HG03520 (cell line): ENCODE measurements around the gene LEF1.

Experiments
- ATAC-seq: cut with Tn5 transposase; IDR thresholded peaks from one replicate; pipeline ENCODE4 v1.9.1; 2021; ENCODE audit warnings: mild to moderate bottlenecking, moderate library complexity; ENCODE audit not compliant: unreplicated experiment

LEF1 gene

DNA sequence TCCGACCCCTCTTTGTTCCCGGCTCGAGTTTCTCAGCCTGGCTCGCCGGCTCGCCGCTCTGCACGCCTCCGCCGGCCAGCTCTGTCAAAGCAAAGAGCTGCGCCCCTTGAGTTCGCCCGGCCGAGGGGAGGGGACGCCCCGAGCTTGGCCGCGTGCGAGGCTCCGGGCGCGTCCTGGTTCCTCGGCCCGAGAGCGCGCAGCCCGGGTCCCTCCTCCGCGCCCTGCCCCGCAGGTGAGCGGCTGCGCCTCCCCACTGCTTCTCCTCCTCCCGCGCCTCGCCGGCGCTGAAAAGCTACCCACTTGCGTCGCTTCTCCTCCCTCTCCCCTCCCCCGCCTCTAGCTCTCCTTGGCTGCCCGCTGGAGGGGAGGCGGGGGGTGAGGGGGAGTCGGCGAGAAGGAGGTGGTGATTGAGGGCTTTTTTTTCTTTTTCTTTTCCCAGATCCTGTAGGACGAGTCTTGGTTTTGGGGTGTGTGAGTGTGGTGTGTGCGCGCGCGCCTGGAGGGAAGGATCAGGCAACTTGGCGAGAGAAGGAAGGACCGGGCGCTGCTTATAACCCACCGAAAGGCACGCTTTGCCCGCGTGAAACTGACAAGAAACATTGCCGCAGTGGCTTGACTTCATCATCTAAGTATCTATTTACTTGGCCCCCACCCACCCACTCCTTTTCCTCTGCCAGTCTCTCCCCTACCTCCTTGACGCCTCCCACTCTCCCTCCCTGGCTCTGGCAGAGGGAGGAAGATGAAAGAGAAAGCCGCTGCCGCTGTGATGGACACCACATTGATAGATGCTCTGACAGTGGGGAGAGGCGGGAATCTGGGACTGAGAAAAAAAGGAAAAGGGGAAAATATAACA is at the start of gene LEF1:
Gene LEF1 (minus strand): TSS at position 262 of the 853 bp plus-strand sequence. CDS start 1,165 bp downstream, outside the sequence.
- ATAC-seq, result peak; percentile 32

- ATAC-seq, result no peak
Measured at GRCh38 chr4:108216510-108216909, 47.8 kb upstream of the LEF1 start.

- no peak for ATAC-seq
Measured at GRCh38 chr4:108215055-108215454, 46.3 kb upstream of the LEF1 start.

DNA sequence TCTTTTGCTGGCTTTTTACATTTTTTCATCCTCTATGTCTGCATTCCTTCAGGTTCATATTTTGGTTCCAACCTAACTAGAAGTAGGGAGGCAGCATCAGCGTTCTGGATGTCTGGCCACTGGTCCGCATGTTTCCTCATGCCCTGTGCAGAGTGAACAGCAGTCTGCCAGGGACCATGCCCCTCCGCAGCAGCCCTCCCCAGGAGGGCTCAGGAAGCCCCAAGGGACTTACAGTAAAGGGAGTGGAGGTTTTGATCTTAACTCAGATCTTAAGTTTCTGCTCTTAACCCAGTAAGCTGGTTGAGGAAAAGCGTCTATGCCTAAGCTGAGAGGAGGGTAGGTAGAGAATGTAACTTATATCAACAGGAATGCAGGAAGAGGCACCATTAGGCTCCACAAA is 45.0 kb upstream of the LEF1 start:
- ATAC-seq, result no peak

DNA sequence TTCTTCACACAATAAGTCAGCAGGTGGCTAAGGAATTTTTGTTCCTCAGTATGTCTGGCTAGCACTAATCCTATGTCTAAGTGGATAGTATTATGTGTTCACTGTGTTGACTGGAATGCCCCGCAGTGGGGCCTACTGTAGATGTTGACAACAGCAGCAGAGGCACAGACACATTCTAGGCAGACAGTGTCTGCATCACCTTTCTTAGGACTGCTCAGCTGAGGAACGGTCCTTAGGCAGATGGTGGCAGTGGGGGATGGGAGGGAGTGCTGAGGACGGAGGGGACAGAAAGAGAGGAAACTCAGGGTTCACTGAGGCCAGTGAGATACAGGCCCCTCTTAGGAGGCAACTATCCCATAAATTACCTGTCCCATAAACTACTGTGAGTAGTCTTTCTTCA is 44.6 kb upstream of the LEF1 start:
- ATAC-seq, result no peak

DNA sequence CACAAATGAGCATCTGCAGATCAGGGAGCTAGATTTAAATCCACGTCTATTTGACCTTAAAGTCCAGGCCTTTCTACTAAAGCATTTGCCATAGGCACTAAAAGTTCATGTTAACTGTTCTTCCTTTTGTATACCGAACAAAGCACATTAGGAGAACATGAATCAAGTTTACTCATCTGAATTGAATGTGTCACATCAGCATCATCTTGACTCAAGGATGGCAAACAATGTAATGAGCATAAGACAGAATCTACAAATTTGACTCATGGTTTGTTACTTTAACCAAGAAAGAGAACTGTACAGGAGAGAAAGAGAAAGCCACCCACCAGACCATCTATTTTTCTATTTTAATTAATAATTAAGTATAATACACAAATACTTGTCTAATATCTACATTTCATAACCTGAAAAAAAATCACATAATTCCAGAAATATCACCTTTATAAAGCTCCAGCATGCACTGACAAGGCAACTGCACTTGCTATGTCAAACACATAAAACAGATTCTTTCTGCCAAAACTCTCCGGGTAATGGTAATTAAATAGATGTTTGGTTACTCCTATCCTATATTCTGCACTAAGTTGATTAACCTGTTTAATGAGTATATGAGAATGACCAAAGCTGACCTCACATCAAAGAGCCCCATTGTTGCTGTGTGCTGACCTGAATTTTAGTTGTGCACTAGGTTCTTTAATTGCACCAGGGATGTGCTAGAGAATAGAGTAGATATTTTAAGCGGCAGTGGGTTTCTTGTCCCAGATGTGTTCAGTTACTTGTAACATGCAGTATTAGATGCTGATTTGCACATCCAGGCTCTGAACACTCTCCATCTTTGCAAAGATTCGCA is 42.5 kb upstream of the LEF1 start:
- ATAC-seq, result no peak

- no peak for ATAC-seq
Measured at GRCh38 chr4:108209489-108209888, 40.8 kb upstream of the LEF1 start.

GRCh38 chr4:108205859-108206258 is 37.1 kb upstream of the LEF1 start:
- ATAC-seq, result no peak

GRCh38 chr4:108204518-108204917 is 35.8 kb upstream of the LEF1 start:
- ATAC-seq, result no peak

DNA sequence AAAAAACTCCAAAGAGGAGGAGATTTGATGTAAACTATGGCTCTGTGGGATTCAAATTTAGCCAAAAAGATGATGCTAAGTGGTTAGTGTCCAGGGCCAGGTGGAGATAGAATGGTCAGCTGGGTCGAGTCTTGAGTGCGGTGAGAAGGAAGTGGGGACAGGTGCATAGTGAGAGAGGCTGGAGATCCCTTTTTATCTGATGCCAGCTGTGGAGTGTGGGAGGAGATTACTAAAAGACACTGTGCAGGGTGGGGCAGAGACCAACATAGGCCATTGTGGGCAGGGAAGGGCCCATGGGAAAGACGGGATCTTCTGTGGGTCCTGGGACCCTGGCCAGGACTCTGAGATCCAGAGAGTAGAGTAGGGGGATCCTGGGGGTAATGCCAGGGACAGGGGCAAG is 34.6 kb upstream of the LEF1 start:
- ATAC-seq, result no peak

DNA sequence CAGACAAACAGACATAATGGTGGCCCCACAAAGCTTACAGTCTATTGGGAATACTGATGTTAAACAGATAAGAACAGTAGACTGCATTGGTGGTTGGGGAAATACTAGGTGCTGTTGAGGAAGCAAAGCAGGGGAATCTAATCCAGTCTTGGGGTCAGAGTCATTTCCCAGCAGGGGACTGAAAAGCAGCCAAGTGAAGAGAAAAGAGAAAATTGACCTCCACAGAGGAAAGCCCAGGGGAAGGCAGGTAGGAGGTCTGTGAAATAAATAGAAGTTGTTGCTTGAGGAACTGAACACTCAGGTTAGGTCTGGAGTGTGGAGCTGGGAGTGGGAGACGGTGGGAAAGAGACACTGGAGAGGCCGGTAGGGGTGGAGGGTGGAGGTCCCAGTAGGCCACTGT is 33.0 kb upstream of the LEF1 start:
- no peak for ATAC-seq

GRCh38 chr4:108199881-108200280 is 31.1 kb upstream of the LEF1 start:
- ATAC-seq, result no peak

DNA sequence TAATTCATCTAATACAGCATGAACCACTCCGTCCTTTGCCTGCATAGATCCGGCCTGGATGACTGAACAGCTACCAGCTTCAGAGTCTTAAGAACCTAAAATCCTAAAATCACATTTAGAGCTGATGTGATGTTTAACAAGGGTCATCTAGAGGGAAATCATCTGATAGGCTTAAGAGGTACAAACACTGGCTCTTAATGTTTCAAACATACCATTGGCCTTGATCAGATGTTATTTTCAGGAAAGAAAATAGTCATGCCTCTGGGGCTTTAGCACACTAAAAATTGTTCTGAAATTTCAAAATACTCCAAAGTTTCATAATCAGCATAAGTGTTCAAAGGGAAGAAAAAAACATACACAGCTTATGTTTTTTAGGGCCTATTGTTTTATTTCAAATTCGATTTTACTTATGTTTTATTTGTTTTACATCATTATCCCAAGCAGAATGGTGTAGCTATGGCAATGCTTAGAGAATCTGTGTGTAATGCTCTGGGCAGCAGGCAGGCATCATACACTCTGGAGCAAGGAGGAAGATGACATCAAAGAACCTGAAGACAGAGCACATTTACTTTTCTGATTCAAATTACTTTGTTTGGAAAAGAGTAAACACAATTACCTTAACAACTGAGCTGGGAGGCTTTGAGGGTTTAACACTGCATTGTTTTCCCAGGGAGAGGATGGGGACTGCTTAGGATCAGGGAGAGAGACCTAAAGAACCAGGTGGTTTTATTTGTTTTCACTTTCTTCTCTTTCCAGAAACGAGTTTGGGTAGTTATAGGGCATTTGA is 25.3 kb upstream of the LEF1 start:
- ATAC-seq, result no peak

DNA sequence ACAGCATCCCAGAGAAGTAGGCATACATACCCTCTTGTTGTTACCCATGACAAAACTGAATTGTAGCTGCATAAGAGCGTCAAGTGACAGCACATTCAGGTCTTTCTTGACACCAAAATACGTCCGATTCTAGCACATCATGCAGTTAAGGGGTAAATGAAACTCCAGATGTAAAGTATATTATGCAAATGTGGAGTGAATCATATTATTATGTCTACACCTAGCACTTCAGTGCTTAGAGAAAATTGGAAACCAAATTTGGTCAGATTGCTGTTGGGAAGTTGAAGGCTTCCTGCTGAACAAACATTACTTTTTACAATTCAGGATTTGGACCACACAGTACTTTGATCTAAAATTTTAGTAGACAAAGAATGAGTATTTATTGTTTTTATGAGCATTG is 24.2 kb upstream of the LEF1 start:
- ATAC-seq, result no peak

- no peak for ATAC-seq
Measured at GRCh38 chr4:108192056-108192455, 23.3 kb upstream of the LEF1 start.

- ATAC-seq, result no peak
Measured at GRCh38 chr4:108191269-108191914, 22.7 kb upstream of the LEF1 start.

- no peak for ATAC-seq
Measured at GRCh38 chr4:108188770-108189169, 20.0 kb upstream of the LEF1 start.

DNA sequence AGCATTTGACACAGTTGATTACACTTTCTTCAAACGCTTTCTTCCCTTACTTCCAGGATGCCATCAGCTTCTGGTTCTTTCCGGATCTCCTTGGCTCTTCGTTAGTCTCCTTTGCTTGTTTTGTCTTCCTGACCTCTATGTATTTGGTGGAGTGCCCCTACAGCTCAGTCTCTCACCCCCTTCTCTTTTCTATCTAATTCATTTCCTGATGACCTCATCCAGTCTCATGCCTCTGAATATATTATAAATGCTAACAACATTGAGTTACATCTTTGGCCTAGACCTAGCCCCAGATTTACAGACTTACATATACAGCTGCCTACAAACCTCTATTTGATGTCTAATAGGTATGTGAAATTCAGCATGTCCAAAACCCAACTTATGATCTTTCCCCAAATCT is 16.5 kb upstream of the LEF1 start:
- ATAC-seq, result no peak

- ATAC-seq, result no peak
Measured at GRCh38 chr4:108184453-108185049, 15.8 kb upstream of the LEF1 start.

DNA sequence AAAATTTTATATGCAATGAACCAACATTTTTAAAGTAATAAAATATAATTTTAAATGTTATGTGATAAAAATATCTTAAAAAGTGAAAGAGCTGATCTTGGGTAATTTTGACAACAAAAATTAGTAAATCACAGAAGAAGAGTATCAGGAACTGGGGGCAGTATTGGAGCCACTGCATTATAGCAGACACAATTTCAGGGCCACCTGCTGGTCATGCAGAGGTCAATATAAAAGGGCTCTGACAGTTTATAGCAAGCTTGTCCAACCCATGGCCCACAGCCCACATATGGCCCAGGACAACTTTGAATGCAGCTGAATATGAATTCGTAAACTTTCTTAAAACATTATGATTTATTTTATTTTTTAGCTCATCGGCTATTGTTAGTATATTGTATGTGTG is 13.0 kb upstream of the LEF1 start:
- ATAC-seq, result no peak
